Measurements from ENCODE around the gene REXO1. TPM values are rescaled to one million over a fixed set of nuclear protein-coding genes. Genes with fewer than 3 reads are reported as not detected.
A peak's percentile ranks its signal among the peaks of the same experiment; 100 is the strongest.

REXO1 gene, protein sequence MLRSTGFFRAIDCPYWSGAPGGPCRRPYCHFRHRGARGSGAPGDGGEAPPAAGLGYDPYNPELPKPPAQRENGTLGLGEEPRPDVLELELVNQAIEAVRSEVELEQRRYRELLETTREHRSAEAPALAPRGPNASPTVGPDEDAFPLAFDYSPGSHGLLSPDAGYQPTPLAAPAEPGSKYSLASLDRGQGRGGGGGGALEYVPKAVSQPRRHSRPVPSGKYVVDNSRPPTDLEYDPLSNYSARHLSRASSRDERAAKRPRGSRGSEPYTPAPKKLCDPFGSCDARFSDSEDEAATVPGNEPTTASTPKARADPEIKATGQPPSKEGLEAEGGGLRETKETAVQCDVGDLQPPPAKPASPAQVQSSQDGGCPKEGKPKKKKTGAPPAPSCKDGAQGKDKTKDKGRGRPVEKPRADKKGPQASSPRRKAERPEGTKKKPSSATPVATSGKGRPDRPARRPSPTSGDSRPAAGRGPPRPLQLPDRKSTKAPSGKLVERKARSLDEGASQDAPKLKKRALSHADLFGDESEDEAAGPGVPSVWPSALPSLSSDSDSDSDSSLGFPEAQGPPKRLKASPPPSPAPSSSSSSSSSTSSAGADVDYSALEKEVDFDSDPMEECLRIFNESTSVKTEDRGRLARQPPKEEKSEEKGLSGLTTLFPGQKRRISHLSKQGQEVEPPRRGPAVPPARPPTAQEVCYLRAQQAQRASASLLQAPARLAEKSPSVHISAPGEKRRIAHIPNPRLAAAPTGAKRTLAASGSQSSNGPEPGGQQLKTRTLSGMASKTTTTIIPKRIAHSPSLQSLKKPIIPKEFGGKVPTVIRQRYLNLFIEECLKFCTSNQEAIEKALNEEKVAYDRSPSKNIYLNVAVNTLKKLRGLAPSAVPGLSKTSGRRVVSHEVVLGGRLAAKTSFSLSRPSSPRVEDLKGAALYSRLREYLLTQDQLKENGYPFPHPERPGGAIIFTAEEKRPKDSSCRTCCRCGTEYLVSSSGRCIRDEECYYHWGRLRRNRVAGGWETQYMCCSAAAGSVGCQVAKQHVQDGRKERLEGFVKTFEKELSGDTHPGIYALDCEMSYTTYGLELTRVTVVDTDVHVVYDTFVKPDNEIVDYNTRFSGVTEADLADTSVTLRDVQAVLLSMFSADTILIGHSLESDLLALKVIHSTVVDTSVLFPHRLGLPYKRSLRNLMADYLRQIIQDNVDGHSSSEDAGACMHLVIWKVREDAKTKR
- total RNA-seq (2021) (25.6 and 25.8 TPM in 2 replicates), Bru-seq, nascent RNA (percentile 60 among the genes with signal in this experiment), BruChase-seq, experiment 1, labeled RNA remaining after a 2-hour chase (percentile 66 among the genes with signal in this experiment), BruChase-seq, experiment 2, labeled RNA remaining after a 6-hour chase (percentile 78 among the genes with signal in this experiment)
- long read RNA-seq, full-length matches to known transcripts: 3 of 8 reads
- long read RNA-seq, partial matches to known transcripts: 2 of 8 reads
- long read RNA-seq, other reads (novel, unspliced or antisense): 3 of 8 reads

DNA sequence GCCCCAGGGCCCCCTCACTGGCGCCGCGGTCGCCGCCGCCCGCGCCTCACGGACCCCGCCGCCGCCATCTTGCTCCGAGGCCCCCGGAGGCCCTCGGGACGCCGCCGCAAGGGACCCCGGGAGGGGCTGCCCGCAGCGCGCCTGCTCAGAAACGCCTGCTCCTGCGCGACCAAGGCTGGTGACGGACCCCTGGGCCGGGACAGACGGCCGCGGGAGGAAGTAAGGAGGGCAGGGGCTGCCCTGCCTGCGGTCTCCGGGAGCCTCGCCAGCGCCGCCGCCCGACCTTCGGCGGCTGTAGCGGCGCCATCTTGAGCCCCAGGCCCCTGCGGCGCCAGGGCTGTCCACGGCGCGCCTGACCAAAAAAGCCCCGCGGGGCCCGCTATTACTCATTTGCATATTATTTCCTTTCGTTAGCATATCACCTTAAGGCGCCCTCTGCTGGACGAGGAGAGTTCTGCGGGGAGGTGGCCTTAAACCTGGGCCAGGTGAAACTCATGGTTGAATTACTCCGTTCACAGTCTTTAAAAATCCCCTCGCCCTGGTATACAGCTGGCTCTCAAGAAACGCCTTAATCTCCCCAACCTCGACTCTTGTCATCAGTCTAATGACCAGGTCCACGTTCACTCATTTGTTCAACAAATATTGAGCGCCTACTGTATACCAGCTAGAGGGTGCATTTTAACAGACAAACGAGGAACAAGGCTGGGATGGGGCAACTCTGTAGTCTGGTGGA is at the start of gene REXO1:
Gene REXO1 (minus strand): TSS at position 85 of the 733 bp plus-strand sequence. CDS start 125 bp downstream, outside the sequence.
- Histone ChIP-seq H3K36me3 (ENCODE audit: low read depth) (no peaks in the 10 kb centered on the region), H3K4me2 (peak within 1 kb of the TSS; percentile 96), H3K79me2 (ENCODE audit: low read depth) (peaks cover 55% of the 10 kb centered on the region), H3K27me3 (ENCODE audit: insufficient read depth, low read depth) (no peaks in the 10 kb centered on the region), H2AFZ (no peak within 1 kb of the TSS), H3K27ac (peak within 1 kb of the TSS; percentile 90), H3K4me3 (peak within 1 kb of the TSS; percentile 73), H4K20me1 (ENCODE audit: insufficient read depth) (peaks cover 37% of the 10 kb centered on the region), H3K4me1 (replicated peaks; ENCODE audit: insufficient read depth) (0 out of 2 replicates have a peak, but pooled peaks cover 11% of the 10 kb centered on the region), H3F3A (ENCODE audit: insufficient read depth, low read depth) (peaks cover 14% of the 10 kb centered on the region; the same call in 1 of the 2 replicates), H3K9me3 (ENCODE audit: insufficient read depth, low read depth) (no peaks in the 10 kb centered on the region), H3K9me2 (ENCODE audit: insufficient read depth) (no peaks in the 10 kb centered on the region)
- POLR2A ChIA-PET (ENCODE audit: unreplicated experiment): interaction anchor here (0.7 kb wide), 1 partner anchor 37 kb away, joined by 4 read pairs; the partner anchor contains the start of gene ABHD17A
- TF ChIP-seq, protein P1, sequence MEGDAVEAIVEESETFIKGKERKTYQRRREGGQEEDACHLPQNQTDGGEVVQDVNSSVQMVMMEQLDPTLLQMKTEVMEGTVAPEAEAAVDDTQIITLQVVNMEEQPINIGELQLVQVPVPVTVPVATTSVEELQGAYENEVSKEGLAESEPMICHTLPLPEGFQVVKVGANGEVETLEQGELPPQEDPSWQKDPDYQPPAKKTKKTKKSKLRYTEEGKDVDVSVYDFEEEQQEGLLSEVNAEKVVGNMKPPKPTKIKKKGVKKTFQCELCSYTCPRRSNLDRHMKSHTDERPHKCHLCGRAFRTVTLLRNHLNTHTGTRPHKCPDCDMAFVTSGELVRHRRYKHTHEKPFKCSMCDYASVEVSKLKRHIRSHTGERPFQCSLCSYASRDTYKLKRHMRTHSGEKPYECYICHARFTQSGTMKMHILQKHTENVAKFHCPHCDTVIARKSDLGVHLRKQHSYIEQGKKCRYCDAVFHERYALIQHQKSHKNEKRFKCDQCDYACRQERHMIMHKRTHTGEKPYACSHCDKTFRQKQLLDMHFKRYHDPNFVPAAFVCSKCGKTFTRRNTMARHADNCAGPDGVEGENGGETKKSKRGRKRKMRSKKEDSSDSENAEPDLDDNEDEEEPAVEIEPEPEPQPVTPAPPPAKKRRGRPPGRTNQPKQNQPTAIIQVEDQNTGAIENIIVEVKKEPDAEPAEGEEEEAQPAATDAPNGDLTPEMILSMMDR (conservative IDR thresholded peaks at IDR 0.05): peak; percentile 83
- TF ChIP-seq EZH2 (IDR thresholded peaks at IDR 0.05; ENCODE audit: low read depth): no peak
- CTCF ChIA-PET: no interaction called here
- BruUV-seq (replicated peaks): no TSS peak
- peak; percentile 77 to 93 for DNase-seq
- intact Hi-C loops (cut with micrococcal nuclease; ENCODE audit: unreplicated experiment): no loop called here

DNA sequence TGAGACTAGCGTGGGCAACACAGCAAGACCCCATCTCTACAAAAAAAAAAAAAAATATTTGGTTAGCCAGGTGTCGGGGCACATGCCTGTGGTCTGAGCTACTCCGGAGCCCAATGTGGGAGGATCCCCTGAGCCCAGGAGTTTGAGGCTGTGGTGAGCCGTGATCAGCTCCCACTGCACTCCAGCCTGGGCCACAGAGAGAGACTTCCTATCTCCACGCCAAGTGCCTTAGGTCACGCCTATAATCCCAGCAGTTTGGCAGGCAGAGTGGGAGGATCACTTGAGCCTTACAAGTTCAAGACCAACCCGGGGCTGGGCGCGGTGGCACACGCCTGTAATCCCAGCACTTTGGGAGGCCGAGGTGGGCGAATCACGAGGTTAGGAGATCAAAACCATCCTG is 48.2 kb upstream of the REXO1 start:
- H4K20me1 ChIP-seq (ENCODE audit: insufficient read depth): no peaks in the 10 kb centered on the region
- H3K79me2 ChIP-seq (ENCODE audit: low read depth): no peaks in the 10 kb centered on the region
- H3K4me1 ChIP-seq (replicated peaks; ENCODE audit: insufficient read depth): no peaks in the 10 kb centered on the region
- H3F3A ChIP-seq (ENCODE audit: insufficient read depth, low read depth): peaks cover 12% of the 10 kb centered on the region; the same call in 1 of the 2 replicates
- intact Hi-C loops (cut with micrococcal nuclease; ENCODE audit: unreplicated experiment): no loop called here
- H3K4me3 ChIP-seq: no peak overlapping the region
- CTCF ChIA-PET: interaction anchor here (0.6 kb wide), 1 partner anchor 381 kb away, joined by 8 read pairs; no protein-coding TSS in a partner anchor
- H2AFZ ChIP-seq: no peak overlapping the region
- no TSS peak for BruUV-seq (replicated peaks)
- H3K27ac ChIP-seq: no peak overlapping the region
- no peak overlapping the region for H3K4me2 ChIP-seq
- no peaks in the 10 kb centered on the region for H3K9me2 ChIP-seq (ENCODE audit: insufficient read depth)
- no peak for DNase-seq
- no peaks in the 10 kb centered on the region for H3K9me3 ChIP-seq (ENCODE audit: insufficient read depth, low read depth)
- TF ChIP-seq, protein P1 (conservative IDR thresholded peaks at IDR 0.05): no peak
- TF ChIP-seq EZH2 (IDR thresholded peaks at IDR 0.05; ENCODE audit: low read depth): no peak
- H3K36me3 ChIP-seq (ENCODE audit: low read depth): no peaks in the 10 kb centered on the region
- no peaks in the 10 kb centered on the region for H3K27me3 ChIP-seq (ENCODE audit: insufficient read depth, low read depth)
- POLR2A ChIA-PET (ENCODE audit: unreplicated experiment): no interaction called here

All from PC-9 (cell line).